Loucy (cell line): ENCODE measurements around the gene SAMD4A.

Source experiments
- H2AFZ ChIP-seq: fragments of 200-600 bp; sonication (generic); 2 replicates; pipeline ENCODE4 v1.6.0; 2016; ENCODE audit warnings: antibody characterized with exemption, mild to moderate bottlenecking, low read length, moderate library complexity
- H3F3A ChIP-seq: fragments of 200-600 bp; 2 replicates; pipeline ENCODE4 v1.6.0; 2016; ENCODE audit warnings: antibody characterized with exemption, low read depth, mild to moderate bottlenecking
- H3K27me3 ChIP-seq: fragments of 200-600 bp; sonication (generic); 2 replicates; pipeline ENCODE4 v1.6.1; 2014; ENCODE audit warnings: low read length, mild to moderate bottlenecking; ENCODE audit not compliant: insufficient read depth, poor library complexity, severe bottlenecking
- H3K36me3 ChIP-seq: fragments of 200-600 bp; sonication (generic); 2 replicates; pipeline ENCODE4 v1.6.1; 2016; ENCODE audit warnings: low read length; ENCODE audit not compliant: insufficient read depth
- H3K4me1 ChIP-seq: fragments of 200-600 bp; sonication (generic); 2 replicates; pipeline ENCODE4 v1.5.1; 2014; ENCODE audit warnings: low read length, mild to moderate bottlenecking; ENCODE audit not compliant: insufficient read depth, poor library complexity, severe bottlenecking
- H3K4me2 ChIP-seq: fragments of 200-600 bp; sonication (generic); 2 replicates; pipeline ENCODE4 v1.6.0; 2014; ENCODE audit warnings: antibody characterized with exemption, low read length, low read depth, mild to moderate bottlenecking; ENCODE audit not compliant: poor library complexity, severe bottlenecking
- H3K4me3 ChIP-seq: fragments of 200-600 bp; sonication (generic); 2 replicates; pipeline ENCODE4 v1.5.1; 2014; ENCODE audit warnings: low read length, mild to moderate bottlenecking, mixed read lengths; ENCODE audit not compliant: poor library complexity, severe bottlenecking
- H3K79me2 ChIP-seq: fragments of 200-600 bp; sonication (generic); 2 replicates; pipeline ENCODE4 v1.6.1; 2014; ENCODE audit warnings: low read length; ENCODE audit not compliant: insufficient read depth
- H3K9ac ChIP-seq: fragments of 200-600 bp; sonication (generic); 2 replicates; pipeline ENCODE4 v1.6.0; 2014; ENCODE audit warnings: mild to moderate bottlenecking, low read depth, low read length, moderate library complexity; ENCODE audit not compliant: poor library complexity, severe bottlenecking
- H3K9me2 ChIP-seq: fragments of 200-600 bp; sonication (generic); replicated peaks from 2 replicates; pipeline ENCODE4 v1.6.1; 2016; ENCODE audit warnings: low read depth, low read length, mixed read lengths
- H3K9me3 ChIP-seq: fragments of 200-600 bp; sonication (generic); 2 replicates; pipeline ENCODE4 v1.6.1; 2014; ENCODE audit warnings: mild to moderate bottlenecking, antibody characterized with exemption, low read length, low read depth; ENCODE audit not compliant: insufficient read depth
- H4K20me1 ChIP-seq: fragments of 200-600 bp; sonication (generic); 2 replicates; pipeline ENCODE4 v1.6.0; 2014; ENCODE audit warnings: antibody characterized with exemption, low read length, mild to moderate bottlenecking; ENCODE audit not compliant: insufficient read depth, poor library complexity, severe bottlenecking
- CTCF ChIP-seq: fragments of 200-600 bp; sonication (generic); conservative IDR thresholded peaks from 2 replicates; pipeline ENCODE4 v1.5.1; 2014; ENCODE audit warnings: mild to moderate bottlenecking, antibody characterized with exemption, low read length
- EZH2phosphoT487 ChIP-seq: fragments of 200-600 bp; IDR thresholded peaks from 2 replicates; pipeline ENCODE4 v1.6.1; 2018; ENCODE audit warnings: antibody characterized with exemption, mild to moderate bottlenecking, moderate library complexity, borderline replicate concordance

SAMD4A gene

DNA sequence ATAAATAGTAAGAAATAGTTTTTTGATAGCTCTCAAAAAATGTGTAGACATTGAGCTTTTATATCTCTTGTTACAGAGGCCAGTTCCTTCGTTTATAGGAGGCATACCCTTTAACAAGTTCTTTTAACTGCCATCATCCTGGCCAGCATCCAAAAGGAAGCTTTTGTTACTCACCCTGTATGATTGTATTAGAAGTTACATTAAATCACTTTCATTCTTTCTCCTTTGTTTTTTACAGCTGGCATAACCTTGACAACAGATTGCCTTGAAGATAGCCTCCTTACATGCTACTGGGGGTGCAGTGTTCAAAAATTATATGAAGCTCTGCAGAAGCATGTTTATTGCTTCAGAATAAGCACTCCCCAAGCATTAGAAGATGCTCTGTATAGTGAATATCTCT lies 37.1 kb upstream of the SAMD4A start:
- Histone ChIP-seq H3K27me3 (no peaks in the 10 kb centered on the region), H3F3A (no peaks in the 10 kb centered on the region), H3K79me2 (no peaks in the 10 kb centered on the region), H3K4me1 (no peaks in the 10 kb centered on the region), H3K9ac (no peak overlapping the region), H3K4me3 (no peak overlapping the region), H2AFZ (no peak overlapping the region), H4K20me1 (no peaks in the 10 kb centered on the region), H3K36me3 (peaks cover 28% of the 10 kb centered on the region; the same call in 1 of the 2 replicates), H3K4me2 (no peak overlapping the region), H3K9me2 (no peaks in the 10 kb centered on the region), H3K9me3 (no peaks in the 10 kb centered on the region)
- TF ChIP-seq CTCF (no peak), EZH2phosphoT487 (no peak)

DNA sequence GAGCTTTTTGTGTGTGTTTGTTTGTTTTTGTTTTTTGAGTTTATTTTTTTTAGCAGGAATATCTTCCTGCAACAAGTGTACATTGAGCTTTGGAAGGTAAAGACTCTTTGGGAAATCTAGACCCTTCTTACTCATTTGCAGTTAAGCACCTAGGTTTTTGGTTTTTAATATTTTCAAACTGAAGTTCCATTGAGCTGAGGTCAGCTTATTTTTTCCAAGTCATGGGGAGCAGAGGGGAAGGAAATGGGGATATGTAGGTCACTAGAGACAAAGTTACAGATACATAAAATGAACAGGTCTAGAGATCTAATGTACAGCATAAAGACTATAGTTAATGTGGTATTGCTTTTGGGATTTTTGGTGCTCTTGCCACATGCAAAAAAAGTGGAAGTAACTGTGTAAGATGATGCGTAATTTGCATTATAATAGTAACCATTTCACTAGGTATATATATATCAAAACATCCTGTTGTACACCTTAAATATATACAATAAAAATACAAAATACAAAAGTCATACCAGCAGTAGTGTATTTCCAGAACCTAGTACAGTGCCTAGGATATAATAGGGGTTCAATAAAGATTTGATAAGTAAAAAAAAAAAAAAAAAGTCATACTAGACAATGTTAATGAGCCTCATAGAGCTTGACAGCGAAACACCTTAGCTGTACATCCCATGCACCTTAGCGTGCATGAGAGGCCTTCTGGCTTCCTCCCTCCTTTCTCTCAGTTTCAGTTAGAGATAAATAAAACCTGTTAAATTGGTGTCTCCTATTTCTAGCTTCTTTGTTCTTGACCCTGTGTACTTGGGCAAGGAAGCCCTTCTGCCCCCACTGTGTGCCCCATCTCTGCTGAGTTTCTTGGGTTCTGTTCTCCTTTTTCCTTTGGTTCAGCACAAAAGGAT lies 34.6 kb upstream of the SAMD4A start:
- H3K9me2 ChIP-seq = no peaks in the 10 kb centered on the region
- no peak overlapping the region for H3K9ac ChIP-seq
- H3F3A ChIP-seq = no peaks in the 10 kb centered on the region
- H3K36me3 ChIP-seq = peaks cover 19% of the 10 kb centered on the region; the same call in 1 of the 2 replicates
- no peaks in the 10 kb centered on the region for H3K9me3 ChIP-seq
- H3K4me2 ChIP-seq = no peak overlapping the region
- no peak overlapping the region for H2AFZ ChIP-seq
- no peak for TF ChIP-seq EZH2phosphoT487
- no peak for TF ChIP-seq CTCF
- no peaks in the 10 kb centered on the region for H3K27me3 ChIP-seq
- no peaks in the 10 kb centered on the region for H4K20me1 ChIP-seq
- H3K4me1 ChIP-seq = no peaks in the 10 kb centered on the region
- no peaks in the 10 kb centered on the region for H3K79me2 ChIP-seq
- no peak overlapping the region for H3K4me3 ChIP-seq

DNA sequence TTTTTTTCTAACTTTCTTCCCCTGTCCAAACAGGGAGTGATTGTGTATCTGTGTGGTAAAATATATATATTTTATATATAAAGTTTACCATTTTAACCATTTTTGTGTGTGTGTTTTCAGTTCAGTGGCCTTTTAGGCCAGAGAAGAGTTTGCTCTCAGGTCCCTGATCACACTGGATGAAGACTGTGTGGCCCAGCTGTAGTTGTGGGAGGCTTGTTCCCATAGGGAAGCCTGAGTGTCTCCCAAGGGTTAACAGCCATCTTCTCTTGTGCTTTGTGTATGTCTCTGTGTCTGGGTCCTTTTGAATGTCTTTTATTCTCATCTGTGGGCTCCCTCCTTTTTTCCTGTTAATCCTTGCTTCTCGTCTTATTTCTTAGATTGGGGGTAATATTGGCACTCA lies 33.8 kb upstream of the SAMD4A start:
- Histone ChIP-seq H3K4me3 (no peak overlapping the region), H3K4me2 (no peak overlapping the region), H3K9me2 (no peaks in the 10 kb centered on the region), H3K79me2 (no peaks in the 10 kb centered on the region), H3K9me3 (no peaks in the 10 kb centered on the region), H3K9ac (no peak overlapping the region), H4K20me1 (no peaks in the 10 kb centered on the region), H3F3A (no peaks in the 10 kb centered on the region), H3K36me3 (peaks cover 21% of the 10 kb centered on the region), H3K4me1 (no peaks in the 10 kb centered on the region), H3K27me3 (no peaks in the 10 kb centered on the region), H2AFZ (no peak overlapping the region)
- TF ChIP-seq CTCF (no peak), EZH2phosphoT487 (no peak)
